Measurements from ENCODE around the gene MSH3.

MSH3 gene

GRCh38 chr5:80762573-80762972 lies 108.1 kb downstream of the MSH3 start:
- Histone ChIP-seq H3K9me3 (replicated peaks; ENCODE audit: insufficient read depth, low read length) (no peaks in the 10 kb centered on the region), H3F3A (ENCODE audit: insufficient read depth, low read length) (no peaks in the 10 kb centered on the region), H3K4me2 (ENCODE audit: low read depth, low read length) (no peak overlapping the region), H4K20me1 (ENCODE audit: insufficient read depth, low read length) (no peaks in the 10 kb centered on the region), H3K27me3 (replicated peaks; ENCODE audit: insufficient read depth, low read length) (no peaks in the 10 kb centered on the region), H3K36me3 (replicated peaks; ENCODE audit: insufficient read depth, low read length) (no peaks in the 10 kb centered on the region), H2AFZ (ENCODE audit: low read length) (no peak overlapping the region), H3K9me2 (replicated peaks; ENCODE audit: insufficient read depth, low read length) (no peaks in the 10 kb centered on the region), H3K27ac (ENCODE audit: low read length) (no peak overlapping the region), H3K79me2 (ENCODE audit: low read length) (no peaks in the 10 kb centered on the region), H3K4me3 (ENCODE audit: low read length) (no peak overlapping the region), H3K9ac (ENCODE audit: low read length) (no peak overlapping the region), H3K4me1 (ENCODE audit: low read length) (no peaks in the 10 kb centered on the region)
- TF ChIP-seq CTCF (IDR thresholded peaks at IDR 0.05; ENCODE audit: low read length), result no peak
- TF ChIP-seq EZH2 (optimal IDR thresholded peaks at IDR 0.05; ENCODE audit: low read depth, low read length), result no peak
- TF ChIP-seq EZH2phosphoT487 (IDR thresholded peaks at IDR 0.05; ENCODE audit: low read length), result no peak
- no peak for DNase-seq

GRCh38 chr5:80763211-80763610 lies 108.8 kb downstream of the MSH3 start:
- TF ChIP-seq EZH2 (optimal IDR thresholded peaks at IDR 0.05; ENCODE audit: low read depth, low read length), result no peak
- TF ChIP-seq CTCF (IDR thresholded peaks at IDR 0.05; ENCODE audit: low read length), result no peak
- no peak for TF ChIP-seq EZH2phosphoT487 (IDR thresholded peaks at IDR 0.05; ENCODE audit: low read length)
- Histone ChIP-seq H3K4me2 (ENCODE audit: low read depth, low read length) (no peak overlapping the region), H3K36me3 (replicated peaks; ENCODE audit: insufficient read depth, low read length) (no peaks in the 10 kb centered on the region), H3K79me2 (ENCODE audit: low read length) (no peaks in the 10 kb centered on the region), H3K27ac (ENCODE audit: low read length) (no peak overlapping the region), H3K4me1 (ENCODE audit: low read length) (no peaks in the 10 kb centered on the region), H3K9ac (ENCODE audit: low read length) (no peak overlapping the region), H3K9me2 (replicated peaks; ENCODE audit: insufficient read depth, low read length) (no peaks in the 10 kb centered on the region), H2AFZ (ENCODE audit: low read length) (no peak overlapping the region), H4K20me1 (ENCODE audit: insufficient read depth, low read length) (no peaks in the 10 kb centered on the region), H3K27me3 (replicated peaks; ENCODE audit: insufficient read depth, low read length) (no peaks in the 10 kb centered on the region), H3F3A (ENCODE audit: insufficient read depth, low read length) (no peaks in the 10 kb centered on the region), H3K4me3 (ENCODE audit: low read length) (no peak overlapping the region), H3K9me3 (replicated peaks; ENCODE audit: insufficient read depth, low read length) (no peaks in the 10 kb centered on the region)
- no peak for DNase-seq

GRCh38 chr5:80763873-80764647 lies 109.6 kb downstream of the MSH3 start:
- no peaks in the 10 kb centered on the region for H3K27me3 ChIP-seq (replicated peaks; ENCODE audit: insufficient read depth, low read length)
- H4K20me1 ChIP-seq (ENCODE audit: insufficient read depth, low read length), result no peaks in the 10 kb centered on the region
- H3K4me3 ChIP-seq (ENCODE audit: low read length), result no peak overlapping the region
- no peak overlapping the region for H3K4me2 ChIP-seq (ENCODE audit: low read depth, low read length)
- no peaks in the 10 kb centered on the region for H3K4me1 ChIP-seq (ENCODE audit: low read length)
- H3F3A ChIP-seq (ENCODE audit: insufficient read depth, low read length), result no peaks in the 10 kb centered on the region
- TF ChIP-seq EZH2 (optimal IDR thresholded peaks at IDR 0.05; ENCODE audit: low read depth, low read length) (no peak), EZH2phosphoT487 (IDR thresholded peaks at IDR 0.05; ENCODE audit: low read length) (no peak), CTCF (IDR thresholded peaks at IDR 0.05; ENCODE audit: low read length) (no peak)
- no peak overlapping the region for H3K9ac ChIP-seq (ENCODE audit: low read length)
- H3K9me3 ChIP-seq (replicated peaks; ENCODE audit: insufficient read depth, low read length), result no peaks in the 10 kb centered on the region
- no peaks in the 10 kb centered on the region for H3K36me3 ChIP-seq (replicated peaks; ENCODE audit: insufficient read depth, low read length)
- no peak for DNase-seq
- H3K79me2 ChIP-seq (ENCODE audit: low read length), result no peaks in the 10 kb centered on the region
- no peaks in the 10 kb centered on the region for H3K9me2 ChIP-seq (replicated peaks; ENCODE audit: insufficient read depth, low read length)
- no peak overlapping the region for H2AFZ ChIP-seq (ENCODE audit: low read length)
- H3K27ac ChIP-seq (ENCODE audit: low read length), result no peak overlapping the region
